D341Med (cell line): ENCODE measurements around the gene CNTNAP5.

Experiments
- DNase-seq: peaks from one replicate; pipeline ENCODE4 v3.0.0; 2012; ENCODE audit warnings: low spot score

Gene CNTNAP5

GRCh38 chr2:124450481-124450880 is 425.4 kb downstream of the CNTNAP5 start:
- DNase-seq = no peak

- DNase-seq = no peak
These were observed 451.2 kb downstream of the CNTNAP5 start for GRCh38 chr2:124476291-124476690.

- no peak for DNase-seq
These were observed 453.7 kb downstream of the CNTNAP5 start for GRCh38 chr2:124478761-124479160.

GRCh38 chr2:124480958-124481357 is 455.9 kb downstream of the CNTNAP5 start:
- DNase-seq = no peak

- DNase-seq = no peak
These were observed 457.0 kb downstream of the CNTNAP5 start for GRCh38 chr2:124482044-124482443.

GRCh38 chr2:124482551-124482950 is 457.5 kb downstream of the CNTNAP5 start:
- no peak for DNase-seq

- DNase-seq = no peak
These were observed 460.6 kb downstream of the CNTNAP5 start for GRCh38 chr2:124485659-124486058.

GRCh38 chr2:124489686-124490085 is 464.6 kb downstream of the CNTNAP5 start:
- no peak for DNase-seq

- DNase-seq = no peak
These were observed 476.6 kb downstream of the CNTNAP5 start for GRCh38 chr2:124501575-124502152.

GRCh38 chr2:124514236-124514635 is 489.1 kb downstream of the CNTNAP5 start:
- DNase-seq = no peak

- no peak for DNase-seq
These were observed 495.9 kb downstream of the CNTNAP5 start for GRCh38 chr2:124520953-124521352.

GRCh38 chr2:124523096-124523495 is 498.0 kb downstream of the CNTNAP5 start:
- DNase-seq = no peak

- DNase-seq = no peak
These were observed 499.2 kb downstream of the CNTNAP5 start for GRCh38 chr2:124524155-124524915.

GRCh38 chr2:124526221-124526620 is 501.1 kb downstream of the CNTNAP5 start:
- DNase-seq = no peak

- DNase-seq = no peak
These were observed 505.1 kb downstream of the CNTNAP5 start for GRCh38 chr2:124530203-124530602.

- no peak for DNase-seq
These were observed 508.3 kb downstream of the CNTNAP5 start for GRCh38 chr2:124533226-124533954.

- DNase-seq = no peak
These were observed 508.9 kb downstream of the CNTNAP5 start for GRCh38 chr2:124534028-124534427.

GRCh38 chr2:124535816-124536215 is 510.7 kb downstream of the CNTNAP5 start:
- DNase-seq = no peak

- DNase-seq = no peak
These were observed 511.5 kb downstream of the CNTNAP5 start for GRCh38 chr2:124536591-124536990.

- no peak for DNase-seq
These were observed 513.5 kb downstream of the CNTNAP5 start for GRCh38 chr2:124538549-124538948.

- no peak for DNase-seq
These were observed 515.7 kb downstream of the CNTNAP5 start for GRCh38 chr2:124540805-124541204.

- DNase-seq = no peak
These were observed 518.0 kb downstream of the CNTNAP5 start for GRCh38 chr2:124542932-124543640.

GRCh38 chr2:124547700-124548099 is 522.6 kb downstream of the CNTNAP5 start:
- DNase-seq = no peak
